HG03039 (cell line): ENCODE measurements around the gene SPTLC1.

ENCODE experiments used
- ATAC-seq: cut with Tn5 transposase; IDR thresholded peaks from one replicate; pipeline ENCODE4 v1.9.1; 2021; ENCODE audit warnings: mild to moderate bottlenecking, moderate library complexity; ENCODE audit not compliant: unreplicated experiment

The SPTLC1 gene

GRCh38 chr9:92097997-92098482, 17.2 kb downstream of the SPTLC1 start:
- no peak for ATAC-seq

DNA sequence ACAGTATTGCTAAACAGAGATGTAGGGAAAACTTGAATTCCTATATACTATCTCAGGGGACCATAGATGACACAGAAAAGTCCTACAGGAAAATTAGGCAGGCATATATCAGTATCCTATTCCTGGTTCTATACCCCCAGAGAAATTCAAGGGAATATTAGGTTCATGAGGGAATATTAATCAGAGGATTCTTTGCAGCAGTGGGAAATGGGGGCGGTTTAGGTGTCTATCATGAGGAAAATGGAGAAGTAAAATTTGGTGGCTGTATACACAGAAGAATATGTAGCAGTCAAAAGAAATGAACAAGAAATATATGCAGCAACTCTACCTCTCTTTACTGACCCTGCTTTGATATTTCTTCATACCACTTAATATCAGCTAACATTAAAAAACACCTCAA, 20.0 kb downstream of the SPTLC1 start:
- no peak for ATAC-seq

- no peak for ATAC-seq
Measured at GRCh38 chr9:92094655-92095054, 20.6 kb downstream of the SPTLC1 start.

DNA sequence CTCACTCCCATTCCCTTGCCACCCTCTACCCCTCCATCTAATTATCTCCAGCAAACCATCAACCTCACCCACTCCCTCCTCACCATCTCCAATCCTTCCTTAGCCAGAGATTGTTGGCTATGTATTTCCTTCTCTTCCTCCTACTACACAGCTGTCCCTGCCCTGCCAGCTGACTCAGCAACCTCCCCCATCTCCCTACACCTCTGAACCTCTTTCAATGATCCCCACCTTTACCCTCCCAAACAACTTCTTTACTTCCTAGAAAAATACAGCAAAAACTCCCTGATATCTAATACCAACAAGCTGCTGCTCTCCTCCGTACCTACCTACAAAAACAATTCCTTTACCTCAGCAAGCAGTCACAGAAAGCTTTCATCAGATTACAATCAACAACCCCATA, 37.3 kb downstream of the SPTLC1 start:
- no peak for ATAC-seq

- no peak for ATAC-seq
Measured at GRCh38 chr9:92071634-92072033, 43.6 kb downstream of the SPTLC1 start.

- ATAC-seq: no peak
Measured at GRCh38 chr9:92066168-92066567, 49.0 kb downstream of the SPTLC1 start.

DNA sequence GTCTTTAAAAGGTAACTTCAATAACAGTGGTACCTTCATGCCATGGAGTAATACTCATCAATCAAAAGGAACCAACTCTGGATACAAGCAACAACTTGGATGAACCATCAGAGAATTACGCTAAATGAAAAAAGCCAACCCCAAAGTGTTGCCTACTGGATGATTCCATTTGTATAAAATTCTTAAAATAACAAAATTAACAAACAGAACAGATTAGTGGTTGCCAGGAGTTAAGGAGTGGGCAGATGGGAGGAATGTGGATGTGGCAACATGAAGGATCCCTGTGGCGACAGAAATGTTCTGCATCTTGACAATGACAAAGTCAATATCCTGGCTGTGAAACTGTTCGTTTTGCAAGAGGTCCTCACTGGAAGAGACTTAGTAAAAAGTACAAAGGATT, 50.5 kb downstream of the SPTLC1 start:
- no peak for ATAC-seq

- ATAC-seq: no peak
Measured at GRCh38 chr9:92061184-92061583, 54.0 kb downstream of the SPTLC1 start.

GRCh38 chr9:92059661-92060060, 55.6 kb downstream of the SPTLC1 start:
- ATAC-seq: no peak

- ATAC-seq: no peak
Measured at GRCh38 chr9:92058723-92059444, 56.3 kb downstream of the SPTLC1 start.

- ATAC-seq: no peak
Measured at GRCh38 chr9:92058026-92058425, 57.2 kb downstream of the SPTLC1 start.

DNA sequence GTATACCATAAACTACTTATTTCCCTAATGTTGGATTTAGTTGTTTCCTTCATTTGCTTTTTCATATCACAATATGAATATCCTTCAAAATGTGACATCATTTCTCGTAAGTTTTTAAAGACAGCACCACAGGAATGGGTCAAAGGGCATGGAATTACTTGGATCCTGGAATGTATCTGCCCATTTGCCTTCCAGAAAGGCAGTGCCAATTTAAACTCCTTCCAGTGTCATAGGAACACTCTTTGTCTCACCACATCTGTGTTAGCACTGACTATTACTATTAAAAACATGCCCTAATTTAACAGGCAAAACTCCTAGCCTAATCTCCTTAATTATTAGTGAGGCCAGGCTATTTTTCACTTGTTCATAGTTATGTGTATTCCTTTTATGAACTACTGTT, 58.0 kb downstream of the SPTLC1 start:
- ATAC-seq: no peak

- ATAC-seq: no peak
Measured at GRCh38 chr9:92055624-92056023, 59.6 kb downstream of the SPTLC1 start.

DNA sequence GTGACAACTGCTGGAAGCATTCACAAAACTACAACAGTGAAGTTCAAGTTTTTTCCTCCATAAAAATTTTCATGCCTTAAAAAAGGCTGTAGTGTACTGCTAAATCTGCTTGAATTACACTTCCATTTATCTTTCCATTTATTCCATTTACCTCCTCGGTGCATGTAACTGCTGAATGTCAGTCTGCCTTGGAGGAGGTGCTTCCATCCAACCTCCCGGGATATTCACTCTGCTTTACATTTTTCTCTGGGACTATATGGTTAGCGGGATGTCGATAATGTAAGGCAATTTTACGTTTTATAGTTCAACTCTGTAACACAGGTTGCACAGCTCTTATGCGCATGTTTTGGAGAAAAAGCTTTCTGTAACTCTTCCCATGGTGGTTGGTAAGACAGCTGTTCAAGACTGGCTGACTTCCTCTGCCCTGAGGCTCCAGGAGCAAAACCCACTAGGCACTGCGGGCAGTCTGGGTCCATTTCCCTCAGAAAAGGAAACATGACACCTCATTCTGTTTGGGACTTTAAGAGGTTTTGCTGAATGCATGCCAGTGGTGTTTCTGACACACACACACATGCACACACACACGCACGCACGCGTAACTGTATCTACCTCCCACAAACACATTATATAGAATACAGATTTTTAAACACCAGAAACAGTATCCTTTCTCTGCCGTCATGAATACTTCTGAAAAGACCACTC, 66.1 kb downstream of the SPTLC1 start:
- no peak for ATAC-seq

- ATAC-seq: no peak
Measured at GRCh38 chr9:92047500-92047899, 67.7 kb downstream of the SPTLC1 start.

- ATAC-seq: no peak
Measured at GRCh38 chr9:92046676-92047075, 68.5 kb downstream of the SPTLC1 start.

- ATAC-seq: no peak
Measured at GRCh38 chr9:92044936-92045335, 70.3 kb downstream of the SPTLC1 start.

GRCh38 chr9:92043002-92043401, 72.2 kb downstream of the SPTLC1 start:
- ATAC-seq: no peak

DNA sequence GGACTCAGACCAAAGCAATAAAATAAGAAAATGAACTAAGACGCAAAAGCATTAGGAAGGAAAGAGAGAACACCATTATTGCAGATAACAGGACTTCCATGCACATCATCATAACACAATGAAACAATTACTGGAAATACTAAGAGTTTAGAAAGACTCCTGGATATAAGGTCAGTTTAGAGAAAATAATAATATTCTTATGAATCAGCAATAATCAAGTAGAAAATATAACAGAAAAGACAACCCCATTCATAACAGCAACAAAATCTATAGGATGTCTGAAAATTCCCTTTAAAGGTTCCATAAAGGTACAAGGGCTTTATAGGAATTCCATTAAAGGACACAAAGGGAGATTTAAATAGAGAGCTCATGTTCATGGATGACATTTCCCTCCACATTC, 73.0 kb downstream of the SPTLC1 start:
- no peak for ATAC-seq

DNA sequence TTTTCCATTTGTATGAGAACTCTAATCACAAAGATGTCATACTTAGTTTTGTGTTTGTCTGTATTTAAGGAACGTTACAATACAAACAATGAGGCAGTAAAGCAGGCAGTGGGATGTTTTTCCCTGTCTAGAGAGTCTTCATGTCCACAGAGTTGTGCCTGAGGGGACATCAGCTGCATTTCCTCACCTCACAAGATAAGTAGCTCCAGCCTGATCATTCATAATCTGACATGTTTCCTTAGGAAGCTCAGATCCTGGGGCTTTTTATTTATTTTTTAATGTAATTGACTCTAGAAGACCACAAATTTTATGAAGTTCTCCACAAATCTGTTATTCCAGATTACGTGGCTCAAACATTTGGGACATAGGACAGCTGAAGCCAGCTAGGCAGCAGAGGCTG, 78.5 kb downstream of the SPTLC1 start:
- ATAC-seq: no peak

GRCh38 chr9:92036411-92036746, 78.8 kb downstream of the SPTLC1 start:
- ATAC-seq: no peak

- no peak for ATAC-seq
Measured at GRCh38 chr9:92035687-92036410, 79.4 kb downstream of the SPTLC1 start.
